Left ventricle myocardium superior (tissue), 1 donor: Measurements from ENCODE around the gene HDAC7. TPM values are rescaled to one million over a fixed set of nuclear protein-coding genes. Genes with fewer than 3 reads are reported as not detected.
A peak's percentile ranks its signal among the peaks of the same experiment; 100 is the strongest.

Experiments used
- ATAC-seq: fragments of 200-7000 bp; cut with Tn5 transposase; one replicate; pipeline ENCODE4 v1.9.1; 2020; ENCODE audit warnings: mild to moderate bottlenecking, moderate library complexity
- DNase-seq: peaks from one replicate; pipeline ENCODE4 v3.0.0-alpha.2; 2020
- intact Hi-C: fragments of 100-400 bp; cut with micrococcal nuclease; formaldehyde crosslinking; loops from one replicate; pipeline ENCODE4 v1.11.0; 2022
- total RNA-seq: library from RNA; stranded (reverse); fragmentation: NEBNext Ultra II Directional; extraction: Animal tissue kit (Norgen Biotek cat#: 25700); gene quantifications from one replicate; pipeline ENCODE4 v1.2.1, GENCODE V29; 2021
- donor health status: DM: no; HTN: yes; CAD: no; lungs with severe emphysema.

Gene HDAC7
- total RNA-seq, 1 donor from 2014 or later: 35.4 TPM

DNA sequence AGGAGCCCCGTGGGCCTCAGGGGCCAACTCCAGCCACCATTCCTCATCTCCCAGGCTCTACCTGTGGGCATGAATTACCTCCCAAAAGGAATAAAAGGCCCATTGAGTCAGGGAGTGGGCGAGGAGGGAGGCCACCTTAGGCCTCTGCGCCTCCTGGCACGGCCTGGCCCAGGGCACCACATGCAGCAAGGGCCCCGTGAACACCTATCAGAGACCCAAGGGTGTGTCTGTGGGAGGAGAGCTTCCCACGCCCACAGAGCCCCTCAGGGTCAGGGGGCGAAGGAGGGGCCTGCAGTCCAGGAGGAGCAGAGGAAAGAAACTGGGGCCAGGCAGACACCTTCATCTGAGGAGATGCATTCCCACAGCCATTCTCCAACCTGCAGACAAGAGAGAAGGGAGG is 73.2 kb downstream of the HDAC7 start:
- intact Hi-C loops: no loop called here
- no peak for ATAC-seq
- no peak for DNase-seq

GRCh38 chr12:47746073-47746472 is 73.6 kb downstream of the HDAC7 start:
- intact Hi-C loops: no loop called here
- ATAC-seq (no peak), DNase-seq (no peak)

DNA sequence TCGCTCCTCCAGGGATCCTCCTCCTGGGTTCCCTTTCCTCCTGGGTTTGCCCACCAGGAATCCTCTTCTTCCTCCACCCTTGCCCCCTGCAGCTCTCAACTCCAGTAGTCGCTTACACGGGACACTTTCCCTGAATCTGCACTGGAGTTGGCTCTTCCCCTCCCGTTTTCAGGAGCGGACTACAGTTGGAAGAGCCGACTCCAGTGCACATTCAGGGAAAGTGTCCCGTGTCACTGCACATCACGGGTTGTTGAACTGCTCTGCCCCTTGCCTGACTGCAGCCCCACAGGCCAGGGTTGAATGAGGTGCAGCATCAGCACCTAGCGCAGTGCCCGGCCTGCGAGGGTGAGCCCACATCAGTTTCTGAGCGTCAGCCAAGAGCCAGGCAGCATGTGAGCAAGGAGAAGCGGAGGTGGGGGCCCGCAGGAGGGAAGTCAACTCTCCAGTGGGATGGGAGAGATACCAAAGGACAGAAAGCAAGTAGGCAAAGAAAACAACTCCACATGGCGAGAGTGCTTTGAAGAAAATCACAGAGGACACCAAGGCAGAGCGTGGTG is 74.1 kb downstream of the HDAC7 start:
- intact Hi-C loops: no loop called here
- peak; percentile 45 for ATAC-seq
- peak; percentile 63 for DNase-seq

- intact Hi-C loops: no loop called here
- DNase-seq (no peak), ATAC-seq (no peak)
Measured at GRCh38 chr12:47744778-47745436, 74.8 kb downstream of the HDAC7 start.

DNA sequence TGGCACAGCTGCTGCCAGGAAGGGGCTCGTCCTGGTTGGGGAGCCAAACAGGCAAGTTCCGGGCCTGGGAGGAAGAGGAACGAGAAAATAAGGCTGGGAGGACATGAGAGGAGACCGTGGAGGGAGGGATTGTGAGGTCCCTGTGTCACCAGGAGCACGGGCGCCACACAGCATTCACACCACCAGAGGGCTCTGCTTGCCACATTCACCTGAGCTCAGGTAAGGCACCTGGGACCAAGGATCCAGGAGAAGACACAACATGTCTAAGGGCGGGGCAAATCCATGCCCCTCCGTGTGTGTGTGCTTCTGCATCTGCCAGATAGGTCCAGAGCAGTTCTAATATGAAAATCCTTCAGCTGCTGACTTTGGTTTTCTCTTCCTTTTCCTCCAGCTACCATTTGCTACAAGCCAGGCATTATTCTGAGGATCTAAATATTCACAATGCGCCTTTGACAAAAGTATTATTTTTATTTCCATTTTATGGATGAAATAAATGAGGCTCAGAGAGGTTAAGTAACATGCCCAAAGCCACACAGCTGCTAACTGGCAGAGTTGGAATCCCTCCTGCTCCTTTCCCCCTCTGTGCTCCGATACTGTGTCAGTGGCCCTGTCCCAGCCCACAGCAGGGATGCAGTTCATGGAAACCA is 75.6 kb downstream of the HDAC7 start:
- intact Hi-C loops: no loop called here
- ATAC-seq (no peak), DNase-seq (no peak)

DNA sequence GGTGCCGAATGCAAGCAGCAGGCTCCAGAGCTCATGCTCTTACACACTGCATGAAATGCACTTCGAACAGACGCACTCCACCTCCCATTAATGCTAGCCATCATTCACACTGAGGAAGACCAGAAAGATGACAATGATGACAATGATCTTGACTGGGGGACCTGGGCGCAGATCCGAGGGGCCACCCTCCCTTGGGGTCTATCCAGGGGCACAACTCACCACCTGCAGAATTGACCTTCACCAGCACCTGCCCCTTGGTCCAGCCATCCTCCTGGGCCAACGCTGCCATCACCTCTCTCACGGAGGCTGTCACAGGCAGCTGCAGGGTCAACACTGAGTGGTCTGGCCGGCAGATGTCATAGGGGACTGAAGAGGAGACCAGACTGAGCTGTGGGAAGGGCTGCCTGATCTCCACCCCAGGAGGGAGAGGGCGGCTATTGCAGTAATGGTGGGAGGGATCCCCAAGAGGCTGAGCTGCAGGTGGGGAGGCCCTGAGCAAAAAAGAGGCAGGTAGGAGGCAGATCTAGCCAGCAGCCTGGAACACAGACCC is 76.3 kb downstream of the HDAC7 start:
- DNase-seq (no peak), ATAC-seq (no peak)
- intact Hi-C loops: no loop called here

DNA sequence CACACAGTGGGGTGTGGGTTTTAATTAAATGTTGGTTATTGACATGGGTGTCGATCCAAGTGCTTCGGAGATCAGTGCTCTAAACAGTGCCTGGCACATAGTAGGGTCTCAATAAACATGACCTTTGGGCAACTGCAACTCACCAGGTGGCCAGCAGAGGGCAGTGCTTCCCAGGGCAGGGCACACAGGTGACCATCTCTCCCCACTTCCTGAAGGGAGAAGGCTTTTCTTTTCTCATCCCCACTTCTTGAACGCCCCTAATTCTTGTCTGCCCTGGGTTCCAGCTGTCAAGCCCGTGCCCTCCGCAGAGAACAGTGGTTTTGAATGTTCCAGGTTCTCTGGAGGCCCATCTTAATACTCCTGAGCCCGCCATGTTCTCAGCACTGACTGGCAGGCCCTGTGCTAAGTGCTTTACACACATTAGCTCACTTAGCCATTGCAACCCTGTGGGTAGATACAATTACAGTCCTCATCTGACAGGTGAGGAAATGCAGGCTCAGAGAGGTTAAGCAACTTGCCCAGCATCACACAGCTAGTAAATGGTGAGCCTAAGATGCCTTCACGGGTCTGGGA is 77.4 kb downstream of the HDAC7 start:
- DNase-seq (peak; percentile 62), ATAC-seq (no peak)
- intact Hi-C loops: no loop called here

GRCh38 chr12:47741340-47741703 is 78.4 kb downstream of the HDAC7 start:
- DNase-seq (peak; percentile 91), ATAC-seq (no peak)
- intact Hi-C loops: no loop called here

DNA sequence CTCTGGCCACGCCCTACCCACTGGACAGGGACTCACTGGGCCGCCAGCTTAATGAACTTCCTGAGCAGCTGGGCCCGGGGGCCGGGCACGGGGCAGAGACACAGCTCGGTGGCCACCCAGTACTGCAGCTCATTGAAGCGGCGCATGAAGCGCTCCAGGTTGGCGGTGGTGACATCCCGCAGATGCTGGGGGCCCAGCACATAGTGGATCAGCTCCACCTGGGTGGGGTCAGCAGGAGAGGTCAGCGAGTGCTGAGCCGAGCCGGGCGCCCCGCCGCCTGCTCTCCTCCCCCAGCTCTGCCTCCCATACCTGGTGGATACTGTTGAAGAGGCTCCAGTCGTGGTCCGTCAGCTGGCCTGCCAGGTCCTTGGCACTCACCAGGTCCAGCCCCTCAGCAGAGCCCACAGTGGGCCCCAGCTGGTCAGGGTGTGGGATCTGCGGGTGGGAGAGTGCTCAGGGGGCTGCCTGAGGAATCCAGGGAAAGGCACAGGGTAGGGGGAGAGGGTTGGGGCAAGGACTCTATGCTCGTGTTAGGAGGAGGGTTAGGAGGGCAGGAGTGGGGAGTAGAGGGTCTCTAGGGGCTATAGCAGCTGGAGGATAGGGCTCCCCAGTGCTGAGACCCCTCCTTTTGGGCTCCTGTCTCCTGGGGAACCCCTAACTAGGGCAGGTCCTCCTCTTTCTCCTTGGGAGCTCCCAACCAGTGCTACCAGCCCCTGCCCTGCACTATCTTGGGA is 78.9 kb downstream of the HDAC7 start:
- ATAC-seq (no peak), DNase-seq (no peak)
- intact Hi-C loops: no loop called here

DNA sequence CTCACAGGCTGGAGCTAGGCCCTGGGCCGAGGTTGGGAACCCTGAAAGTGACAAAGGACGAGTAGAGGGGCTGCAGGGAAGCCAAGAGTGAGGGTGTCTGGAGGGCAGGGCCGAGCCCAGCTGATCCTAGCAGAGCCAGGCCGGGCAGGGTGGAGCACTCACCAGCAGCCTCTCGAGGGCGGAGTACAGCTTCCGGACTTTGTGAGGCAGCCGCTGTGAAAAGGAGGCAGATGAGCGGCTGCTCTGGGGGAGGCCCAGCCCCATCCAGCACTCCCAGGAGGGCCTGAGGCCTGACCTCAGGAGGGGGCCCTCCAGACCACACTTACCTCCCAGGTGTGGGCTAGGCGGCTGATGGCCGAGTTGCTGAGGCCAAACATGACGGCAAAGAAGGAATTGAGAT is 79.7 kb downstream of the HDAC7 start:
- intact Hi-C loops: no loop called here
- ATAC-seq (no peak), DNase-seq (peak; percentile 66)

DNA sequence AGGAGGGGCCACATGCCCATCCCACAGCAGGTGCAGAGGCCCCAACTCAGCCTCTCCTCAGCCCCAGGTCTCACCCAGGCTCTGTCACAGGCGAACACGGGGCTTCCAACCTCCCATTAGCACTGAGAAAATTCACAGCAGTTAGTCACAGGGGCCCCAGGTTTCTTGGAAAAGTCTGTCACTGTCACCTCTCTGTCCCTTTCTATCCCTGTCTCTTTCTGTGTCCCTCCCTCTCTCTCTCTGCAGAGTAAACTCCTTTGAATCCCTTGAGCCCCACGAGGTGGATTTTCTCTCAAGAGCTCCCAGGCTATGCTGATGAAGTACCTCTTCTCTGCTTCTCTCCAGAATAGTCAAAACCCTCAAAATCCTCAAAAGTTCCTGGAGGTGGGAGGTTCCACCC is 80.4 kb downstream of the HDAC7 start:
- ATAC-seq: no peak
- intact Hi-C loops: no loop called here
- no peak for DNase-seq

GRCh38 chr12:47737936-47738594 is 81.6 kb downstream of the HDAC7 start:
- intact Hi-C loops: loop anchor here (2.0 kb wide), 1 partner anchor 21 kb away; no protein-coding TSS in a partner anchor
- DNase-seq (peak; percentile 58), ATAC-seq (no peak)

DNA sequence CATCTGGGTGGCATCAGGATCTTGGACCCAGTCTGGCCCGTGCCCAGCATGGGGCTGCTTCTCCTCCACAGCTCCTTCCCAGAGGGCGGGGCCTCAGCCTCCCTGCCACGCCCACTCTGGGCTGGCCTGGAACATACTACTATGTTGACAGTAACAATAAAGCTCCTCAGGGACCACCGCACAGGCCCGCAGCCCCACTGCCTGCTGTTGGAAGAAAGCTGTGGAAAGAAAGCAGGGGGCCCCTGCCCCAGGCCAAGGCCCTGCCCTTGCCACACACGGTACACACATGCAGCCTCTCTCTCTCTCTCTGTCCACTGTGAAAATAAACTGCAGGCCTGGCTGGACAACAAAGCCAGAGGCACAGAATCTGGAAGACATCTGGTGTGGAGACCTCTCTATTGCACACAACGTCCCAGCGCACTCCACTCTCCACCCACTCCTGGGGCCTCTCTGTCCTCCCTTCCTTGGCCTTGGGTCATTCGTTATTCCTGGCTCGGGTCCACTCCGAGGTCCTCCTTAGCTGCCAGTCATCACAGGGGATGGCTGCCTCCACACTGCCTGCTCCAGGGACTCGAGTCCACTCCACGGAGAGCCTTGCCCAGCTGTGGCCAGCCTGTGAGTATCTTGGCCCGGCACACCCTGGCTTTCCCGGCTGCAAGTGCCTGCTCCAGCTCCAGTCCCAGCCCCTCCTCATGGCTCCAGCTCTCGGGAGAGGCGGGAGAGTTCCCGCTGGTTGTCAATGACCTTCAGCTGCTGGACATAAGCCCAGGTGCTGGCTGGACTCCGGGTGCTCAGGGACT is 82.6 kb downstream of the HDAC7 start:
- ATAC-seq (peak; percentile 83), DNase-seq (peak; percentile 94)
- intact Hi-C loops: loop anchor here (2.0 kb wide), 1 partner anchor 20 kb away; no protein-coding TSS in a partner anchor

GRCh38 chr12:47736216-47736615 is 83.5 kb downstream of the HDAC7 start:
- intact Hi-C loops: loop anchor here (2.0 kb wide), 1 partner anchor 19 kb away; no protein-coding TSS in a partner anchor
- ATAC-seq (no peak), DNase-seq (peak; percentile 56)

DNA sequence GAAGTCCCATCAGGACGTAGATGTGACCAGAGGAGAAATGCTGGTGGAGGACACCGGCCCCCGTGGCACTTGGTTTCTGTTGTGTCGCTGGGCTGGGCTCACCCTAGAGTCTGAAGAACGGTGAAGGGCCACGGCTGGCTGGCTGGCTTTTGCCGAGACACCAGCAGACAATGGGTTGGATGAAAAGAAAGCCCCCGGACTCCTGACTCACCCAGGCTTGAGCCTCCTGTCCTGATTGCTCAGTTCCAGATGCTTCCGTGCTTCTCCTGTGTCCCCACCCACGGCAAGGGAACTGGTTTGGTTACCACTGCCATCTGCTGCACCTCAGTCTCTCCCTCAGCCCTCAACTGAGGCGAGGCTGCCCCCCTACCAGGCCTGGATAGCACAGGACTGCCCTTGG is 84.1 kb downstream of the HDAC7 start:
- ATAC-seq (no peak), DNase-seq (no peak)
- intact Hi-C loops: loop anchor here (2.0 kb wide), 1 partner anchor 19 kb away; no protein-coding TSS in a partner anchor

DNA sequence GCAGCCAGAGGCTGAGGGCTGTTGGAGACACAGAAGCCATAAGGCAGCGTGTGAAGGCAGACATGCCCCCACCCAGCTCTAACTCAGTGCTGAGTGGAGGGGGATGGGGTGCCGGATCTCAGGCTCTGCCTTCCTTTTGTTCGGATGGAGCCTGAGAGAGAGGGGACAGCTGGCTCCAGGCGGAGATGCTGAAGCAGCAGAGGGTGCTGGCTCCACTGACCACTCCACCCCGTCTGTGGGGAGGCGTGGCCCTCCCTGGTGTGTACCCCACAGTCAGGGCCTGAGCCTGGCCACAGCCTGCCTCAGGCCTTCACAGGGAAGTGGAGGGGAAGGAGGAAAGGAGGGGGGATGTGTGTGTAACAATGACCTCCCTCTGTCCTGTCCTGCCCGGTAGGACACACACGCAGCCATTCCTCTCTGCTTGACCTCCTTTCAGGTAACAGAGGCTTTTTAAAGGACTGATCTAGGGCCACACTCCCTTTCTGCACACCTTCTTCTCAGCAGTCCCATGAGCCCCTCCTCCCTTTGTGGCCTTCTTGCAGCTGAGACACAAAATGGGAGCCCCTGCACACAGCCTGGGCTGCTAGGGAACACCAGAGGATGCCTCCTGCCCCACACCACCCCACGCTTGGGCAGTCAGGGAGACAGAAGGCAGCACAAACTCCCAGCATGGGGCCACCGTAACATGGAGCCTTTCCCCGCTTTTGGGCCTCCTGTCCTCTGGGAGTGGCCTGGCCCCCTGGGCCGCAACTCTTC is 84.8 kb downstream of the HDAC7 start:
- intact Hi-C loops: no loop called here
- peak; percentile 0 for ATAC-seq
- peak; percentile 71 for DNase-seq

DNA sequence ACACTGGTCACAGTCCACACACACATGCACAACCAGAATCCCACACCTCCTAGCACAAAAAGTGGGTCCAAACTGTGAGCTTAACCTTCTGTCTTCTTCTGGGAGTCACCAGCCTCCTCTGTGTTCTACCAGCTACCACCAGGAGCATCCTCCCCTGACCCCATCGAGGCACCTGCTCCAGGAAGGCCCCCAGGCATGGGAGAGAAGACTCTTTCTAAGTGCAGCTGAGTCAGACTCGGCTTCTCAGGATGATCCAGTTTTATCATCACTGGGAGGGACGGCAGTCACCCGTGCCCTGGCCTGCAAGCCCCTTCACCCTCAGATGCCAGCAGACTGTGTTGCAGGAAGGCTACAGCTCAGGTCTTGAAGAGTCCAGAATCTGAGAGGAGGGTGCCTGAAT is 86.6 kb downstream of the HDAC7 start:
- intact Hi-C loops: no loop called here
- ATAC-seq: no peak
- no peak for DNase-seq
